ENCODE measurements around the gene POMP. TPM values are rescaled to one million over a fixed set of nuclear protein-coding genes. Genes with fewer than 3 reads are reported as not detected.

Gene POMP
- total RNA-seq, 1 experiment from 2014 or later = 102 TPM

DNA sequence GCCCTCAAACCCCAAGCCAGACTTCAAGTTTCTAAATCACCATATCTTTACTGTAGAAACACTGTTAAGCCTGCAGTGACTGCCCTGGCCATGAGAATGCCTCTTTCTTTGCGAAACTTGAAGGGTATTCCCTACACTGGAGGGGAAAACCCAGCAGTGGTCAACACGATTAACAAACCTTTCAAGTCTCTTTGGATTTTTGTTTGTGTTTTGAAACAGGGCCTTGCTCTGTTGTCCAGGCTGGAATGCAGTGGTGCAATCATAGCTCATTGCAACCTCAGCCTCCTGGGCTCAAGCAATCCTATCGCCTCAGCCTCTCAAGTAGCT is 17.4 kb upstream of the POMP start:
- Histone ChIP-seq H3K4me1 (ENCODE audit: insufficient read depth, low read length) (no peaks in the 10 kb centered on the region), H3K9me3 (ENCODE audit: control insufficient read depth, low read depth, low read length) (no peaks in the 10 kb centered on the region), H3K23me2 (ENCODE audit: insufficient read length, low read depth, low read length, poor library complexity, severe bottlenecking) (no peaks in the 10 kb centered on the region), H3K23ac (ENCODE audit: insufficient read length, low read depth, low read length) (no peak overlapping the region), H3K9ac (ENCODE audit: extremely low read depth, insufficient read length, low read length) (no peak overlapping the region), H3K79me1 (ENCODE audit: insufficient read depth, low read depth, low read length, poor library complexity, severe bottlenecking) (no peaks in the 10 kb centered on the region), H3K18ac (ENCODE audit: insufficient read length, low read depth, low read length) (no peak overlapping the region), H3T11ph (ENCODE audit: low read length) (no peak overlapping the region), H3K27me3 (ENCODE audit: insufficient read depth, low read length) (no peaks in the 10 kb centered on the region), H4K5ac (ENCODE audit: insufficient read length, low read depth, low read length) (no peak overlapping the region), H2BK5ac (ENCODE audit: insufficient read length, low read length) (no peak overlapping the region), H2AFZ (ENCODE audit: low read length) (no peak overlapping the region), H3K56ac (ENCODE audit: insufficient read length, low read depth, low read length) (no peak overlapping the region), H3K4ac (ENCODE audit: low read depth, low read length) (no peak overlapping the region), H4K20me1 (ENCODE audit: control insufficient read depth, insufficient read depth, insufficient read length) (no peaks in the 10 kb centered on the region), H4K8ac (replicated peaks; ENCODE audit: insufficient read length, low read depth, low read length) (no peak overlapping the region), H2BK12ac (ENCODE audit: insufficient read length, low read depth, low read length) (no peak overlapping the region), H3K14ac (ENCODE audit: insufficient read depth, low read length) (no peak overlapping the region), H4K91ac (ENCODE audit: insufficient read length, low read depth, low read length) (no peak overlapping the region), H2BK120ac (ENCODE audit: low read depth, low read length, poor library complexity, severe bottlenecking) (no peak overlapping the region), H3K79me2 (ENCODE audit: insufficient read depth, low read length) (no peaks in the 10 kb centered on the region), H3K27ac (ENCODE audit: insufficient read length, low read depth, low read length) (no peak overlapping the region), H2BK20ac (ENCODE audit: low read depth, low read length, poor library complexity, severe bottlenecking) (no peak overlapping the region), H2BK15ac (ENCODE audit: low read depth, low read length) (no peak overlapping the region), H2AK5ac (ENCODE audit: insufficient read length, low read length) (no peak overlapping the region), H3K4me2 (ENCODE audit: insufficient read depth, insufficient read length, low read length) (no peak overlapping the region)
- TF ChIP-seq CTCF (conservative IDR thresholded peaks at IDR 0.05) = no peak
- no CpG with 5 or more reads among the region's 3 CpGs for WGBS (ENCODE audit: extremely low coverage, insufficient read length, low lambda C conversion rate)
- no peak overlapping the region for H3K4me3 Mint-ChIP-seq
- peaks cover 0 to 2% of the 10 kb centered on the region in 2 experiments; a peak in 1 of 5 replicates for H3K9me3 Mint-ChIP-seq
- H3K4me1 Mint-ChIP-seq = peaks cover 10 to 11% of the 10 kb centered on the region in 2 experiments
- H3K27me3 Mint-ChIP-seq (ENCODE audit: low read depth) = no peaks in the 10 kb centered on the region
- DNase-seq = no peak
- H3K27ac Mint-ChIP-seq = no peak overlapping the region; a peak in 1 of 7 replicates
- H3K36me3 Mint-ChIP-seq (ENCODE audit: insufficient read depth in 1 of 3, low read depth in 3 of 3) = no peaks in the 10 kb centered on the region

Measured in H9 (cell line).